SH-SY5Y (cell line): ENCODE measurements around the gene STUB1.

ENCODE experiments used
- GATA2 ChIP-seq: IDR thresholded peaks from 2 replicates; pipeline ENCODE4 v1.6.1; 2011; ENCODE audit warnings: mild to moderate bottlenecking, low read depth, low read length
- GATA3 ChIP-seq: IDR thresholded peaks from 2 replicates; pipeline ENCODE4 v1.6.1; 2011; ENCODE audit warnings: low read depth, mild to moderate bottlenecking, low read length, moderate library complexity

STUB1 gene

GRCh38 chr16:685967-686366 is 5.8 kb downstream of the STUB1 start:
- TF ChIP-seq GATA3: no peak
- TF ChIP-seq GATA2: no peak

GRCh38 chr16:686459-687260 is 6.5 kb downstream of the STUB1 start:
- TF ChIP-seq GATA2: no peak
- no peak for TF ChIP-seq GATA3

GRCh38 chr16:687499-687898 is 7.3 kb downstream of the STUB1 start:
- no peak for TF ChIP-seq GATA2
- no peak for TF ChIP-seq GATA3

GRCh38 chr16:689175-689897 is 9.1 kb downstream of the STUB1 start:
- TF ChIP-seq GATA2: no peak
- no peak for TF ChIP-seq GATA3

GRCh38 chr16:692356-693108 is 12.3 kb downstream of the STUB1 start:
- TF ChIP-seq GATA3: no peak
- no peak for TF ChIP-seq GATA2

- TF ChIP-seq GATA3 (no peak), GATA2 (no peak)
Observed at GRCh38 chr16:693364-693763, 13.2 kb downstream of the STUB1 start.

GRCh38 chr16:693766-694165 is 13.6 kb downstream of the STUB1 start:
- no peak for TF ChIP-seq GATA3
- no peak for TF ChIP-seq GATA2

GRCh38 chr16:694187-694862 is 14.1 kb downstream of the STUB1 start:
- TF ChIP-seq GATA3 (no peak), GATA2 (no peak)

GRCh38 chr16:694863-695354 is 14.7 kb downstream of the STUB1 start:
- TF ChIP-seq GATA3: no peak
- no peak for TF ChIP-seq GATA2

GRCh38 chr16:695355-696089 is 15.3 kb downstream of the STUB1 start:
- TF ChIP-seq GATA3 (no peak), GATA2 (no peak)

- TF ChIP-seq GATA2: no peak
- no peak for TF ChIP-seq GATA3
Observed at GRCh38 chr16:698911-699671, 18.9 kb downstream of the STUB1 start.
